Hematopoietic multipotent progenitor cell treated with erythropoietin and hydrocortisone succinate and interleukin-3 and kit ligand, for 6 days (in vitro differentiated cells): ENCODE data around the gene RYR3.
A peak's percentile ranks its signal among the peaks of the same experiment; 100 is the strongest.

Experiments used
- DNase-seq: peaks from one replicate; pipeline ENCODE4 v3.0.0-alpha.2; 2015

Gene RYR3

DNA sequence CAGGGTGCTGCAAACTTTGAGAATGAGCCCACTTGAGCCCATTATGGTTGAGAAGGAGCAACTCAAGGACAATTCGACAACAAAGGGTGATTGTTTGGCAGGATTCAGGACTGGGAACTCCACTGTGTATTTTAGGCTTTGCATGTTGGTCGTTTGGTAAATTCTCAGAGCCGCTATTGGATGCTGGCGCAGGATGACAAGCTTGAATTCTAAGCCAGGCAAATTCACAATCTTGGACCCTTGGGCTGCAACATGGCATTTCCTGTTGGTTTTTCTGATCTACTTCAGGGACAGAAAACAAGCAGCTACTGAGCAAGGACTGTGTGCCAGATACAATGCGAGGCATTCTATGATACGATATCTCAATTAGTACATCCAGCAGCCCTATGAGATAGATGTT is 82.8 kb downstream of the RYR3 start:
- no peak for DNase-seq

- no peak for DNase-seq
These were observed 84.6 kb downstream of the RYR3 start for GRCh38 chr15:33395321-33395720.

DNA sequence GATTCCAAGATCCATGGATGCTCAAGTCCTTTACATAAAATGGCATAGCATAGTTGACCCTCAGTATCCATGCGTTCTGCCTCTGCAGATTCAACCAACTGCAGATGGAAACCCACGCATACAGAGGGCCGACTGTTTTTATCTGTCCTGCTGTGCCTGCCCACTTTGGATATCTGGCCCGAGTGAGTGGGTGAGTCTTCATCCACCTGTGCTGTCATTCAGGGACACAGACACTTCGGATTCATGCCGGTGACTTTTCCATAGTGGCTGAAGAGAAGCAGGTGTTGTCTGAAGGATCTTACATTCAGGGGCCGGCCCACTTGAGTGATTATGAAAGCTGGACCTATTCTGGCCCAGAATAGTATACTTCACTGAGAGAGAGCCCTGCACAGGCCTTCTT is 85.1 kb downstream of the RYR3 start:
- DNase-seq, result no peak

DNA sequence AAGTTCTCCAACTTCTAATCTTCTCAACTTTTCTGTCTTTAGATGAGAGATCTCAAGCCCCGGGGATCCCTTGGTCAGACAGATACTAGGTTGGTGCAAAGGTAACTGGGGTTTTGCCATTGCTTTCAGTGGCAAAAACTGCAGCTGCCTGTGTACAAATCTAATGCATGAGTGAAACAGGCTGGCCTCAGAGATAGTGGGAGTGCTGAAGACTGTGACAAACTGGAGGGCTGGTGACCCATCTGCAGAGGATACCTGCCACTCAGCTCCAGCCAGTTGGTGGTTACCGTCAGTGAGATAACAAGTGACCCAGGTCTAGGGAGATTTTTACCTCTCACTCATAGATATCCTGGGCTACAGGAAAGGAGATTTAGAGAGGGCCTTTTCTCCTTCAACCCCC is 85.7 kb downstream of the RYR3 start:
- peak; percentile 66 for DNase-seq

GRCh38 chr15:33398555-33398954 is 87.8 kb downstream of the RYR3 start:
- no peak for DNase-seq

- no peak for DNase-seq
These were observed 90.2 kb downstream of the RYR3 start for GRCh38 chr15:33400941-33401340.

GRCh38 chr15:33402600-33402999 is 91.8 kb downstream of the RYR3 start:
- no peak for DNase-seq

DNA sequence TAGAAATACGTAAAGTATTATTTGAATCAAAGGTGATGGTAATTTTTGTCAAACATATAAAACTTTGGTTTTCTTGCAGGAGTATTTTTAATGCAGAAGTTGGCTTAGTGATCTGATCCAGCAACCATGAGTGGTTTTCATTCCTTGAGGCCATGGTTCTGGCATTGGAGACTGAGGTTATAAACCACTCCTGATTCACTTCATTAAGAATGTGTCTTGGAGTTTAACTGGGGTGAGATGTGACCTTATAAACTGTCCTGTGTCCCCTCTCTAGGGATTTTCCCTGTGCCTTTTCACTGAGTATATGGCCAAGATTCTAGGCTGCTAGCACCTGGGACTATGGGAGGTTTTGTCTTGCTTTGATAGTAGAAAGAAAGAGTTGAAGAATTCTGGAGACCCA is 94.3 kb downstream of the RYR3 start:
- DNase-seq, result no peak

GRCh38 chr15:33411596-33412540 is 101.1 kb downstream of the RYR3 start:
- no peak for DNase-seq

- no peak for DNase-seq
These were observed 108.9 kb downstream of the RYR3 start for GRCh38 chr15:33419701-33420100.

- no peak for DNase-seq
These were observed 113.3 kb downstream of the RYR3 start for GRCh38 chr15:33424025-33424424.

- DNase-seq, result peak; percentile 48
These were observed 114.4 kb downstream of the RYR3 start for GRCh38 chr15:33425142-33425541.

DNA sequence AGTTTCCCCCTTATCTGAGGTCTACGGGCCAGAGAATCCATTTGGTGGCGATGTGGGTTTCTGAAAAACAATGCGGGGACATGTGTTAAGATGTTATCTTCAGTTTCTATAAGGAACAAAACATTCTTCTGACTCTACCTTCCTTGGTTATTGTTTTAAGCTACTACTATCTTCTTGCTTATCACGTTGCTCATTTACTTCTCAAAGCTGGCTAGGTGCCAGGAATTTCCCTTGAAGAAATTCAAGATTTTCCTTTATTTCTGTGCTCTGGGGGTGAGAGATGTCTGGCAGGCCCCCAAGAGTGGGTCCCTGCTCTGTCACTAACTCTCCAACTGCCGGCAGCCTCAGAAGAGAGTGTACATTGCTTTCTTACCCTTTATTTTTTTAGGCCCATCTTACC is 119.8 kb downstream of the RYR3 start:
- DNase-seq, result peak; percentile 53

DNA sequence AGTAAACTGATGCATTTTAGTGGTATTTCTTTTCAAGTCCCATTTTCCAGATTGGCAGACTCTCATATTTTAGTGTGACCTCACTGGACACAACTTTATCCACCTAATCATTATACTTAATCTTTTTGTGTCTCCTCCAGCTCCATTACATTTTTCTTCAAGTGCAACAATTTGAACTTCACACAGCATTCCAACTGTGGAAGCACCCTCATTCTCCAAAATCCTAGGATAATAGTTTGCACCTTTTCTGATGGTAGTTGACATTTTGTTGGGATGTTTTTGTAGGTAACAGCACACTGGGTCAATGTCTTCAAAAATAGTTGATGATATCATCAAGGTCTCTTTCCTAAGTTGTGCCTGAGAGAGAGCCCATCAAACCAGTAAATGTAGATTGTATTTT is 123.1 kb downstream of the RYR3 start:
- no peak for DNase-seq

GRCh38 chr15:33438396-33438795 is 127.6 kb downstream of the RYR3 start:
- DNase-seq, result peak; percentile 74

GRCh38 chr15:33440900-33441299 is 130.1 kb downstream of the RYR3 start:
- DNase-seq, result peak; percentile 80

DNA sequence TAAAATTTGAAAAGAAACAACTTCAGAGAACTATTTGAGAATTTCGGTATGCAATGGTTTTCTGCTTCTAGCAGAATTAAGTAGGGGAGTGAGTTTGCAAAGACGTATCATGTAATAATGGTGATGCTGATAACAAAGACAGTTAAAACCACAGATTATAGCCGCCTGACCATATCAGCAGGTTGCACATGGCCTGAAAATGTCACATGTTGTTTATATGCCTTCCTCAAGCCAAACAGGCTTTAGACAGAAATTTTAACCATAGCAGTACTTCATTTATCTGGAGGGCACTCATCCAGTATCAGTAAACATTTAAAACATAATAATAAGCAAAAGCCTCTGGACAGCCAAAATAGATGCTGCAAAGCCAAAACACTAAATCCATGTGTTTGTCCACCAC is 131.7 kb downstream of the RYR3 start:
- DNase-seq, result peak; percentile 97

DNA sequence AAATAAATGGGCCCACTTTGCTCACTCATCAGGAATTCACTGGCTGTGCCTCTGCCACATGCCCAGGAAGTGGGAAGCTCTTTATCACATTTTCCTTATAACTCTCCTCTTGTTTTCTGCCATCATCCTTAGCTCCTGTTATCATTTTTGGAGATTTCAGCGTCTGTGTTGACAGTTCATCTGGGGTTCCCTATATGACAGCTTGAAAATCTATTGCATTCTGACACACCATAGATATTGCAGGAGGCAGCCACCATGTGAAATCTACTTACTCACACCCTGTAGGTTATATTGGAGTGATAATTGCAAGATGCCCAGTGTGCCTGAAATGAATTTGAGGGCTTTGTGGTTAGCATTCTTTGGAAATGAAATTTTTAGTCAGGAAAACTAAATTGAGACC is 132.9 kb downstream of the RYR3 start:
- peak; percentile 77 for DNase-seq

DNA sequence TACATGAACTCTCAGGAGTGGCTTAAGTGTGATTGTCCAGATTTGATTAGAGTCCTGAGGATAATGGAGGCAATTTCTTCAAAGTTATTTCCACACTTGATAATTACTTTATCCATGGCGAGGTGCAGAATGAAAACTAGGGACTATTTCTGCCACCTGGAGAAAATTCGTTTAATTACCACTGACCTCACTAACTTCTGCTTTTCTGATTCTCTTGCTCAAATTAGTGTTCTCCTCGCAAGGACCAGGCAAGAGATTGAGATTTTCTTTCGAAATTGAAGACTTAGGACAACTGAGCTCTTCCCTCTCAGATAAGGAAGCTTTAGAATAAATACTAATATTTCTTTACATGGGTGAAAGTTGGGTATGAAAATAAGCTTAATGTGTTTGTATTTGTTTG is 135.2 kb downstream of the RYR3 start:
- DNase-seq, result peak; percentile 50

GRCh38 chr15:33448151-33448550 is 137.4 kb downstream of the RYR3 start:
- no peak for DNase-seq

- no peak for DNase-seq
These were observed 138.3 kb downstream of the RYR3 start for GRCh38 chr15:33448961-33449606.

GRCh38 chr15:33449810-33450209 is 139.0 kb downstream of the RYR3 start:
- DNase-seq, result no peak

DNA sequence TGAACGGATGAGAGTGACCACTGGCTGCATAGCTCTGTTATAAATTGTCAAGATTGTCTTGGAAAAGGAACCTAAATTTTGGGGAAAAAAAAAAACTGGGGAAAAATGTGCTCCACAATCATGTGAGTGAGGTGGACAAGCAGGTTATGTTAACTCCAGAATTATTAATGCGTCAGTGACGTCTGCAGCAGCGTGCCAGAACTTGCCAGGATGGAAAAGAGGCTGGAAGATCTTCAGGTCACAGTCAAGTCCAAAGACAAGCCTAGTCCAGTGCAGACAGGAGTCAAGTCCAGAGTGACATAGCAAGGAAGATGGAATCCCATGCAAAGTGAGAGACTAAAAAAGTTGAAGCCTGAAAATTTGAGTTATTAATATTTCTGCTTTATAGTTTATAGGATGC is 140.6 kb downstream of the RYR3 start:
- no peak for DNase-seq

DNA sequence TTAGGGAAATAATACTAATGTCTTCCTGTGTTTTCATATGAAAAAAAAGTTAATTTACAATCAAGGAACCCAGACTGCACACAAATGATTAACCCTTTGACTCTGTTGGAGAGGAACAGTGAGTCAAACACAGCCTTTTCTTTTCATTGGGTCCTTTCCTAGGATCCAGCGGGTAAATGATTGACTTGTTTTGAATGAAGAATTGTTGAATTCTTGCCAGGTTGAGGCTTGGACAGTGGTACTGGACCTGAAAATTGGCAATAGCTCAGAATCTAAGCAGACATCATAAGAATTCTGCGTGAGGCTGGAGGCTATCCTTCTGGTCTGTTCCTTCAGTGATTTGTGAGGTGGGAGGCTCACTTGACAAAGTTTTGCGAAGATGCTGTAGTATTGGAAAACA is 143.0 kb downstream of the RYR3 start:
- no peak for DNase-seq
